ENCODE data around the gene CACNA1C.

CACNA1C gene

DNA sequence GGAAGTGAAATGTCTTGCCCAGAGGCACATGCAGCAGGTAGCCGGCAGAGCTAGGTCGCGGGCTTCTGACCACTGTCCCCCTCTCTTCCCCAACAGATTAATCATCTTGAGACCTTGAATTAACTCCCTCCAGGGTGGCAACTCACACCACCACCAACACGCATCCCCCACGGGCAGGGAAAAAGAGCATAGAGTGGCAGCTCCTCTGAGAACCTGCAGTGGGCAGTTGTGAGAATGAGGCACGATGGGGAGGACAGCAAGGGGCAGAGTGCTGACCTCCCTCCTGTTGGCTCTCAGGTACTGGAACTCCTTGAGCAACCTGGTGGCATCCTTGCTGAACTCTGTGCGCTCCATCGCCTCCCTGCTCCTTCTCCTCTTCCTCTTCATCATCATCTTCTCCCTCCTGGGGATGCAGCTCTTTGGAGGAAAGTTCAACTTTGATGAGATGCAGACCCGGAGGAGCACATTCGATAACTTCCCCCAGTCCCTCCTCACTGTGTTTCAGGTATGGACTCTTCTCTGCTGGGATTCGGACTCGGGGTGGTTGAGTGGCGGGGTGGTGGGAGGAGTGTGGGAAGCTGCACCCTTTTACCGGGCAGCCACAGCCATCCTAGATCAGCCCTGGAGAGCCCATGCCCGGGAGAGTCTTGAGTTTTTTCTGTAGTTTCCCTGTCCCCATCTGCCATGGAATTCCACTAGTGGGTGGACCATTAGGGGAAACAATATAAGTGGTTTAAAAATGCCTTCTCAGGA is 528.7 kb downstream of the CACNA1C start:
- peaks cover 0 to 13% of the 10 kb centered on the region in 2 donors for H3K4me1 ChIP-seq (ENCODE audit: control insufficient read depth in 2 of 2, insufficient read depth in 2 of 2, low read length in 2 of 2)
- no peaks in the 10 kb centered on the region for H3K36me3 ChIP-seq (ENCODE audit: control insufficient read depth in 2 of 2, insufficient read depth in 2 of 2, low read length in 2 of 2)
- H3K4me3 ChIP-seq (ENCODE audit: low read length in 2 of 2), result no peak overlapping the region
- no peak overlapping the region for H3K27ac ChIP-seq (ENCODE audit: low read depth in 2 of 2, low read length in 2 of 2)
- no peak overlapping the region for H3K9ac ChIP-seq (ENCODE audit: low read depth in 1 of 2, low read length in 2 of 2)
- H3K27me3 ChIP-seq (ENCODE audit: control insufficient read depth in 2 of 2, insufficient read depth in 2 of 2, low read length in 2 of 2), result peaks cover 0 to 3% of the 10 kb centered on the region in 2 donors
- no peaks in the 10 kb centered on the region for H3K9me3 ChIP-seq (ENCODE audit: control insufficient read depth in 2 of 2, low read length in 2 of 2)

DNA sequence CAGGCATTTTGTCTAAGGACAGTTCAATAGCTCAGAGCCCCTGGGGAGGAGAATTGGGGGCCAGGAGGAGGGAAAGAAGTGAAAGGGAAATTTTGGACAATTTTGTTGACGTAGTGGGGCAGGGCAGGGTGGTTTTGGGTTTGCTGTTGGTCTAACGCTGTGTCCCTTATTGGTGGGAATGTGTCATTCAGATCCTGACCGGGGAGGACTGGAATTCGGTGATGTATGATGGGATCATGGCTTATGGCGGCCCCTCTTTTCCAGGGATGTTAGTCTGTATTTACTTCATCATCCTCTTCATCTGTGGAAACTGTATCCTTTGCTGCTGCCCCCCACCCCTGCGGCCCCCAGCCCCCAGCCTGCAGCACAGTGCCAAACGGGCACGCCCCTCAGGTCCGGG is 529.8 kb downstream of the CACNA1C start:
- Histone ChIP-seq H3K36me3 (ENCODE audit: control insufficient read depth in 2 of 2, insufficient read depth in 2 of 2, low read length in 2 of 2) (no peaks in the 10 kb centered on the region), H3K27me3 (ENCODE audit: control insufficient read depth in 2 of 2, insufficient read depth in 2 of 2, low read length in 2 of 2) (peaks cover 0 to 3% of the 10 kb centered on the region in 2 donors), H3K27ac (ENCODE audit: low read depth in 2 of 2, low read length in 2 of 2) (no peak overlapping the region), H3K9ac (ENCODE audit: low read depth in 1 of 2, low read length in 2 of 2) (no peak overlapping the region), H3K4me3 (ENCODE audit: low read length in 2 of 2) (no peak overlapping the region), H3K4me1 (ENCODE audit: control insufficient read depth in 2 of 2, insufficient read depth in 2 of 2, low read length in 2 of 2) (peaks cover 0 to 15% of the 10 kb centered on the region in 2 donors), H3K9me3 (ENCODE audit: control insufficient read depth in 2 of 2, low read length in 2 of 2) (no peaks in the 10 kb centered on the region)

DNA sequence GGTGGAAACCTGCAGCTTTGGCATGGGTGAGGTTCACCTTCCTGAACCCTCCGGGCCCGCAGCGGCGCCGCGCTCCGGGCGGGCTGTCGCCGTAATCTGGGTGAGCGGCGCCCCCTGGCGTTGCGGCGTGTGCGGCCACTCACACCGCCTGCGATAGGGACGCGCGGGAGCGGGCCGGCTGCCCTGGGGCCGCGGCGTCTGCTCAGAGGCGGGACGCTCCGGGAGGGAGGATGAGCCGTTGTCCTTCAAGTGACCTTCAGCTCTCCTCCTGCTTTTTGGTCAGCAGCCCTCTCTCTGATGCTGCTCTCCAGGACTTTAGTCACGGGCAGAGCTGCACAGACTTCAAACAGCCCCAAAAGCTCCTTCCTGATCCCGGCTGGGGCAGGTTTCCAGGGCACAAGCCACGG is 530.3 kb downstream of the CACNA1C start:
- peaks cover 0 to 3% of the 10 kb centered on the region in 2 donors for H3K27me3 ChIP-seq (ENCODE audit: control insufficient read depth in 2 of 2, insufficient read depth in 2 of 2, low read length in 2 of 2)
- no peaks in the 10 kb centered on the region for H3K36me3 ChIP-seq (ENCODE audit: control insufficient read depth in 2 of 2, insufficient read depth in 2 of 2, low read length in 2 of 2)
- H3K4me1 ChIP-seq (ENCODE audit: control insufficient read depth in 2 of 2, insufficient read depth in 2 of 2, low read length in 2 of 2), result peaks cover 0 to 15% of the 10 kb centered on the region in 2 donors
- no peaks in the 10 kb centered on the region for H3K9me3 ChIP-seq (ENCODE audit: control insufficient read depth in 2 of 2, low read length in 2 of 2)
- peak overlapping the region in 1 of 2 donors; percentile 22 for H3K4me3 ChIP-seq (ENCODE audit: low read length in 2 of 2)
- no peak overlapping the region for H3K27ac ChIP-seq (ENCODE audit: low read depth in 2 of 2, low read length in 2 of 2)
- no peak overlapping the region for H3K9ac ChIP-seq (ENCODE audit: low read depth in 1 of 2, low read length in 2 of 2)

DNA sequence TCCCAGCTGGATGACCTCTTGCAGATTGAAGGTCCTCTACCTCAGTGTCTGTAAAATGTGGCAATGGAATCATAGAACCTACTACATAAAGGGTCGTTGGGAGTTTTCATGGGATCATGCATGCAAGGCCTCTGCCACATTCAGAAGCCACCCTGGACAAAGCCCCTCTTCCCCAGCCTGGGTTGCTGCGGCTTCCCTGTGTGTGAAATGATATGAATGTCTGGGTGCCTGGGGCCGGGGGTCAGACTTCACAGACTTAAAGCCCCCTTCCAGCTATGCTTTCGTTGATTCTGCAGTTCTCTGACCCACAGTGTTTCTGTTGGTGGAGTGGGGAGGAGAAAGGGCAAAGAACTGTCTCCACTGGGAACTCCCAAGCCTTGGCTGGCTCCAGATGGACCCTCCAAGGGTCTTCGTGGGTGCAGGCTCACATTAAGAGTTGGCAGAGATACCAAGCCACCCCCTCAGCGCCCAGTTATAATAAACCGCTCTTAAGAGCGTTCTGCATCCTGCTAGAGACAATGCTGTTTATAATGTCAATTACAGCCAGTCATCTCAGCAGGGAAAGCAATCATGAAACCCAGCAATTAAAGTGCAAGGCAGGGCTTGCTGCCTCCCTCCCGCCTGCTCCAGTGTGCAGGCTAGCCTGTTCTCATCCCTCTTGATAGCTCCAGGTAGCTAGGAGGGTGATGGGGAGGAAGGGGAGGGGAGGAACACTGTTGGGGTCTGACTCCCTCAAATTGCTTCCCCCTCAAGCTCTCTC is 531.0 kb downstream of the CACNA1C start:
- H3K27me3 ChIP-seq (ENCODE audit: control insufficient read depth in 2 of 2, insufficient read depth in 2 of 2, low read length in 2 of 2), result peaks cover 0 to 3% of the 10 kb centered on the region in 2 donors
- no peaks in the 10 kb centered on the region for H3K36me3 ChIP-seq (ENCODE audit: control insufficient read depth in 2 of 2, insufficient read depth in 2 of 2, low read length in 2 of 2)
- H3K4me3 ChIP-seq (ENCODE audit: low read length in 2 of 2), result no peak overlapping the region
- no peak overlapping the region for H3K27ac ChIP-seq (ENCODE audit: low read depth in 2 of 2, low read length in 2 of 2)
- H3K9ac ChIP-seq (ENCODE audit: low read depth in 1 of 2, low read length in 2 of 2), result no peak overlapping the region
- H3K4me1 ChIP-seq (ENCODE audit: control insufficient read depth in 2 of 2, insufficient read depth in 2 of 2, low read length in 2 of 2), result peaks cover 0 to 15% of the 10 kb centered on the region in 2 donors
- H3K9me3 ChIP-seq (ENCODE audit: control insufficient read depth in 2 of 2, low read length in 2 of 2), result no peaks in the 10 kb centered on the region

DNA sequence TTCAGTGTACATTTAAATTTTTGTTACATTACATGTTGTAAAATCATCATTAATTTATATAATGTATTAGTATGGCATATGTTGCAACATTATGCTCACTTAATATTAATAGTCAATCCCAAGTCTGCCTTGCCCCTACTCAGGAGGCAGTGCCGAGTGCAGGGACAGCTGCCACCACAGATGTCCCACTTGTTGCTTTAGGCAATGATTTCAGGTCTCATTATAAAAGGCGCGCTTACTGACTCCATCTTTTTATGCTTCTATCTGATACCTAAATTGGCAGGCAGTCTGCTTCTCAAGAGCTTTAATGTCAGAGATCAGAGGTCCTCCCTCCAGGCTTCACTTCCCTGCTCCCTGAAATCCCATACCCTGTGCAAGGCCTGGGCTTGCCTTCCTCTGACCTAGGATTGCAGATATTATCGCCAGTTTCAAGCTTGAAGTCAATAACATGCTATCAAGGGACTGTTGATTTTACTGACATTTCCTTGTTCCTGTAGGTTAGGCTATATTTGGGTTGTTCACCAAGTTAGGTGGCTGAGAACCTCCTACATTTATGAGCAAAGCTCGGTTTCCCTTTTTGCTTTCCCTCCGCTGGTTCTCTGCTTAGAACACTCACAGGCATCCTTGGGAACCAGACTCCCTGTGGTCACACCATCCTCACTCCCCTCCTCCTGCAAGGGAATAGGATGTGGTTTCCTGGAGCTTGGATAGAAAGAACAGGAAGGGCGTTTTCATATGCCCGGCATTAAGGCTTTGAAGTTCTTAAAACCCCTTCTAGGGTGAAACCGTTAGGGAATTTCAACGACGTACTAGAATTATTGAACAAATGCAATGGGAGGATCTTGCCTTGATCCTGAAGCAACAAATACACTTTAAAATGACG is 533.6 kb downstream of the CACNA1C start:
- Histone ChIP-seq H3K4me1 (ENCODE audit: control insufficient read depth in 2 of 2, insufficient read depth in 2 of 2, low read length in 2 of 2) (peaks cover 0 to 15% of the 10 kb centered on the region in 2 donors), H3K27ac (ENCODE audit: low read depth in 2 of 2, low read length in 2 of 2) (peak overlapping the region; percentile 28 to 39), H3K4me3 (ENCODE audit: low read length in 2 of 2) (peak overlapping the region in 1 of 2 donors; percentile 32), H3K9me3 (ENCODE audit: control insufficient read depth in 2 of 2, low read length in 2 of 2) (no peaks in the 10 kb centered on the region), H3K36me3 (ENCODE audit: control insufficient read depth in 2 of 2, insufficient read depth in 2 of 2, low read length in 2 of 2) (no peaks in the 10 kb centered on the region), H3K9ac (ENCODE audit: low read depth in 1 of 2, low read length in 2 of 2) (no peak overlapping the region), H3K27me3 (ENCODE audit: control insufficient read depth in 2 of 2, insufficient read depth in 2 of 2, low read length in 2 of 2) (peaks cover 0 to 3% of the 10 kb centered on the region in 2 donors)

DNA sequence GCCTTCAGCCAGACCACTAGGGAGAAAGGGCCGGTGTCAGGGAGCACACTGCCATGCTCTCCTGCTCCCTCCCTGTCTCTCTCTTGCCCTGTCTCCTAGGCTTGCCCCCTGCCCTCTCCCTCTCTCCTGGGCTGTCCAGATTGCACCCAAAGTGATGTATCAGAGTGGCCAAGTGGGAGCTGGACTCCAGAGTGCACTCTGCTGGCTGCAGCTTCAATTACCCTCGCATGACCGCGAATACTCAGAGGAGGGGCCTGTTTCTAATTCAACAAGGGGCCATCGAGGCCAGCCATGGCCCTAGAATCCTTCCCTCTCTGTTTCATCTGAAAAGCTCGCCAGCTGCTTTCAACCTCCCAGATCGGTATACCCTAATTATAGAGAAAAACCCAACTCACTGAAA is 535.6 kb downstream of the CACNA1C start:
- Histone ChIP-seq H3K9me3 (ENCODE audit: control insufficient read depth in 2 of 2, low read length in 2 of 2) (no peaks in the 10 kb centered on the region), H3K27ac (ENCODE audit: low read depth in 2 of 2, low read length in 2 of 2) (no peak overlapping the region), H3K36me3 (ENCODE audit: control insufficient read depth in 2 of 2, insufficient read depth in 2 of 2, low read length in 2 of 2) (no peaks in the 10 kb centered on the region), H3K4me1 (ENCODE audit: control insufficient read depth in 2 of 2, insufficient read depth in 2 of 2, low read length in 2 of 2) (peaks cover 0 to 12% of the 10 kb centered on the region in 2 donors), H3K9ac (ENCODE audit: low read depth in 1 of 2, low read length in 2 of 2) (no peak overlapping the region), H3K4me3 (ENCODE audit: low read length in 2 of 2) (no peak overlapping the region), H3K27me3 (ENCODE audit: control insufficient read depth in 2 of 2, insufficient read depth in 2 of 2, low read length in 2 of 2) (peaks cover 0 to 3% of the 10 kb centered on the region in 2 donors)

DNA sequence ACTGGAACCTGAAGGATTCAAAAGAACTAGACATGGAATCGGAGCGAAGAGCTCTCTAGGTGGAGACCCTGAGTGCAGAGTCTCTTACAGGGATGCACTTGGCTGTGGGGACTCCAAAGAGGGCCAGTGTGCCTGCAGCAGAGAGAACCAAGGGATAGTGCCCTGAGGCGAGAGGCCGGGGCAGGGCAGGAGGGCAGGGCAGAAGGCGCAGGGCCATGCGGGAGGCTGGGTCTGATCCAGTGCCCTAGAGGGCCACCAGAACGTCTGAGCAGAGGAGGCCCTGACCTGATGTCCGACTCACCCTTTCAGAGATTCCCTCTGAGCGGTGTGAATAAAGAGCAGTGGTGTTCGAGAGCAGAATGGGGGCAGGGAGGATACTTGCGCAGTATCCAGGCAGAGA is 536.6 kb downstream of the CACNA1C start:
- H3K9ac ChIP-seq (ENCODE audit: low read depth in 1 of 2, low read length in 2 of 2), result no peak overlapping the region

DNA sequence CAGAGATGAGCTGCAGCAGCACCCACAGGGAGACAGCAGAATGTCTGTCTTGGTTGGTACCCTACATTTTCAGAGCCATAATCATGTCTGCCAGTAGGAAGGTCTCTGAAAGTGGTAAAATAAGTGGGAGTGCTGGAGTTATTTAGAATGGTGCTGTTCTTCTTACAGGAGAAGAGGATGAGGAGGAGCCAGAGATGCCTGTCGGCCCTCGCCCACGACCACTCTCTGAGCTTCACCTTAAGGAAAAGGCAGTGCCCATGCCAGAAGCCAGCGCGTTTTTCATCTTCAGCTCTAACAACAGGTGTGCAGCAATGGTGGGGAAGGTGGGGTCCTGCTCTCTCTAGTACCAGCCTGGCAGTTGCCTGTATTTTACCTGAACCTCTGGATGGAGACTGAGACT is 540.3 kb downstream of the CACNA1C start:
- no peaks in the 10 kb centered on the region for H3K4me1 ChIP-seq (ENCODE audit: control insufficient read depth in 2 of 2, insufficient read depth in 2 of 2, low read length in 2 of 2)
- H3K36me3 ChIP-seq (ENCODE audit: control insufficient read depth in 2 of 2, insufficient read depth in 2 of 2, low read length in 2 of 2), result no peaks in the 10 kb centered on the region
- no peak overlapping the region for H3K9ac ChIP-seq (ENCODE audit: low read depth in 1 of 2, low read length in 2 of 2)

More for the DNA sequence above, 536.6 kb downstream of the CACNA1C start:
- H3K9me3 ChIP-seq (ENCODE audit: control insufficient read depth in 2 of 2, low read length in 2 of 2), result no peaks in the 10 kb centered on the region
- H3K4me3 ChIP-seq (ENCODE audit: low read length in 2 of 2), result no peak overlapping the region
- no peaks in the 10 kb centered on the region for H3K27me3 ChIP-seq (ENCODE audit: control insufficient read depth in 2 of 2, insufficient read depth in 2 of 2, low read length in 2 of 2)
- peaks cover 0 to 12% of the 10 kb centered on the region in 2 donors for H3K4me1 ChIP-seq (ENCODE audit: control insufficient read depth in 2 of 2, insufficient read depth in 2 of 2, low read length in 2 of 2)
- H3K36me3 ChIP-seq (ENCODE audit: control insufficient read depth in 2 of 2, insufficient read depth in 2 of 2, low read length in 2 of 2), result no peaks in the 10 kb centered on the region
- H3K27ac ChIP-seq (ENCODE audit: low read depth in 2 of 2, low read length in 2 of 2), result no peak overlapping the region

DNA sequence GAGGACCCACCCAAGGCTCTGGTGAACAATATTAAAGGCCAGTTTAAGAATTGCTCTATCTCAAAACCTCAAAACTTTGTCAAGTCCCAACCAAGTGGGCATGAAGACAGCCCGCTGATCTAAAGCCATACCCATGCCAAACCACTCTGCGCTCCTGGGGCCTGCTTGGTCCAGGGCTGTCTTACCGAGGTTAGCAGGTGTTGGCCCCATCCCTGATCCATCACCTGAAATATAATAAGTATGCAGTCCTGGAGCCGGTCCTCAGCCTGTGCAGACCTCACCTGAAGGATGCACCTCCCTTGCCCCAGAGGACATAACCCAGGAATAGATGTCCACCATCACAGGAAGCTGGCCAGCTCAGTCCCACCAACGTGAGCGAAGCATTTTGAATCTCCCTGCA is 543.7 kb downstream of the CACNA1C start:
- H3K9me3 ChIP-seq (ENCODE audit: control insufficient read depth in 2 of 2, low read length in 2 of 2), result no peaks in the 10 kb centered on the region
- H3K27me3 ChIP-seq (ENCODE audit: control insufficient read depth in 2 of 2, insufficient read depth in 2 of 2, low read length in 2 of 2), result no peaks in the 10 kb centered on the region
- no peaks in the 10 kb centered on the region for H3K36me3 ChIP-seq (ENCODE audit: control insufficient read depth in 2 of 2, insufficient read depth in 2 of 2, low read length in 2 of 2)
- H3K27ac ChIP-seq (ENCODE audit: low read depth in 2 of 2, low read length in 2 of 2), result no peak overlapping the region
- H3K4me1 ChIP-seq (ENCODE audit: control insufficient read depth in 2 of 2, insufficient read depth in 2 of 2, low read length in 2 of 2), result no peaks in the 10 kb centered on the region
- no peak overlapping the region for H3K4me3 ChIP-seq (ENCODE audit: low read length in 2 of 2)
- H3K9ac ChIP-seq (ENCODE audit: low read depth in 1 of 2, low read length in 2 of 2), result no peak overlapping the region

More for the DNA sequence above, 540.3 kb downstream of the CACNA1C start:
- Histone ChIP-seq H3K27me3 (ENCODE audit: control insufficient read depth in 2 of 2, insufficient read depth in 2 of 2, low read length in 2 of 2) (no peaks in the 10 kb centered on the region), H3K9me3 (ENCODE audit: control insufficient read depth in 2 of 2, low read length in 2 of 2) (no peaks in the 10 kb centered on the region), H3K4me3 (ENCODE audit: low read length in 2 of 2) (no peak overlapping the region), H3K27ac (ENCODE audit: low read depth in 2 of 2, low read length in 2 of 2) (no peak overlapping the region)
